Thoracic aorta (tissue), 2 donors: Measurements from ENCODE around the gene FAM98A. TPM values are rescaled to one million over a fixed set of nuclear protein-coding genes. Genes with fewer than 3 reads are reported as not detected.

ENCODE experiments used
- ATAC-seq: fragments of 150-250 bp; one replicate; pipeline ENCODE4 v1.8.0; 2017; ENCODE audit warnings: low read depth; ENCODE audit not compliant: insufficient number of reproducible peaks, low FRiP score
- DNase-seq: peaks from one replicate; pipeline ENCODE4 v3.0.0-alpha.2; 2020; ENCODE audit warnings: low spot score
- H3K27ac ChIP-seq, 2 donors: fragments of 200-600 bp; sonication (generic); 1 replicate in 1 of 2; 2 replicates in 1 of 2; pipeline ENCODE4 v1.5.1; 2016; ENCODE audit warnings: mild to moderate bottlenecking in 2 of 2, moderate library complexity in 2 of 2
- H3K27me3 ChIP-seq: fragments of 200-600 bp; sonication (generic); replicated peaks from 2 replicates; pipeline ENCODE4 v1.6.0; 2016; ENCODE audit warnings: mild to moderate bottlenecking; ENCODE audit not compliant: insufficient read depth
- H3K36me3 ChIP-seq: fragments of 200-600 bp; sonication (generic); one replicate; pipeline ENCODE4 v1.5.1; 2016
- H3K4me1 ChIP-seq, 2 donors: fragments of 200-600 bp; sonication (generic); 1 replicate in 1 of 2; 2 replicates in 1 of 2; pipeline versions ENCODE4 v1.5.1 to v1.6.0; 2016; ENCODE audit warnings: low read depth in 2 of 2, mild to moderate bottlenecking in 1 of 2; ENCODE audit not compliant: control insufficient read depth in 1 of 2
- H3K4me3 ChIP-seq: fragments of 200-600 bp; sonication (generic); 2 replicates; pipeline ENCODE4 v1.5.1; 2016; ENCODE audit warnings: mild to moderate bottlenecking
- H3K9me3 ChIP-seq: fragments of 200-600 bp; sonication (generic); 2 replicates; pipeline ENCODE4 v1.5.1; 2016
- CTCF ChIP-seq: fragments of 200-600 bp; sonication (generic); IDR thresholded peaks from one replicate; pipeline ENCODE4 v1.5.1; 2019; ENCODE audit warnings: antibody characterized with exemption
- total RNA-seq, 2 donors: library from RNA; depleted of rRNA; stranded (reverse); fragments of >200 nt; gene quantifications; one replicate each; pipeline versions ENCODE4 v1.1.0 to v1.2.3, GENCODE V29; 2016

Gene FAM98A
- total RNA-seq, 2 donors from 2014 or later, result 75.9 to 94.7 TPM

GRCh38 chr2:33541243-33541642, 57.9 kb downstream of the FAM98A start:
- no peak for ATAC-seq
- Histone ChIP-seq H3K4me1 (peaks cover 8% of the 10 kb centered on the region in 2 donors), H3K9me3 (peaks cover 2% of the 10 kb centered on the region), H3K36me3 (no peaks in the 10 kb centered on the region), H3K27ac (no peak overlapping the region), H3K4me3 (no peak overlapping the region), H3K27me3 (no peaks in the 10 kb centered on the region)
- no peak for DNase-seq
- no peak for TF ChIP-seq CTCF

DNA sequence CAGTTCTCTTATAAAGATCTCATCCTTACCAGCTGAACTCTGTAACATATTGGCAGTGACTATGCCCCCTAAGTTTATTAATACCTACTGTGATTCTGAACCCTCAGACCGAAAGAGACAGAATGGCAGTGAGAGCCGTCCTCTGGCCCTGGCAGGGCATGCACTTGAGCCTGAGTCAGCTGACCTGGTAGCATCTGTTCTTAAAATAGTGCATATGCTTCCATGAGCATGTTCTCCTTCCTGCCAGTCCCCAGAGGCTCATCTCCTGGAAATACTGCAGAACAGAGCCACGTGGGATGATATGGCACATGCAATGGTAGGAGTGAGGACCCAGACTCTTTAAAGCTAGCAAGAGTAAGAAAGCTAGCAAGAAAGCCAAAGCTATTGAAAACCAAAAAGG, 63.7 kb downstream of the FAM98A start:
- ATAC-seq (no peak), DNase-seq (no peak)
- H3K27ac ChIP-seq, result no peak overlapping the region
- H3K4me1 ChIP-seq, result peaks cover 0 to 7% of the 10 kb centered on the region in 2 donors
- TF ChIP-seq CTCF, result no peak
- H3K36me3 ChIP-seq, result no peaks in the 10 kb centered on the region
- H3K4me3 ChIP-seq, result no peak overlapping the region
- no peaks in the 10 kb centered on the region for H3K27me3 ChIP-seq
- H3K9me3 ChIP-seq, result peaks cover 2% of the 10 kb centered on the region

Other genes with a start within 250 kb of the FAM98A start
- gene RASGRP3, start 122.7 kb downstream of the FAM98A start, total RNA-seq, result 10 to 100 TPM; 16.2 to 22.1 TPM